RKO (cell line): ENCODE results near the gene HS3ST5.
A peak's percentile ranks its signal among the peaks of the same experiment; 100 is the strongest.
"Not testable (repeated sequence)": the region's sequence is repeated elsewhere in the genome, so short reads cannot be mapped to it uniquely, and the experiment has no call there.

Source experiments
- DNase-seq: peaks from one replicate; pipeline ENCODE4 v3.0.0-alpha.2; 2016; ENCODE audit warnings: low spot score

Gene HS3ST5

GRCh38 chr6:114334237-114334636, 8.6 kb downstream of the HS3ST5 start:
- no peak for DNase-seq

- DNase-seq, result no peak
These were observed 15.7 kb downstream of the HS3ST5 start for GRCh38 chr6:114327074-114327473.

- no peak for DNase-seq
These were observed 19.0 kb downstream of the HS3ST5 start for GRCh38 chr6:114323784-114324183.

DNA sequence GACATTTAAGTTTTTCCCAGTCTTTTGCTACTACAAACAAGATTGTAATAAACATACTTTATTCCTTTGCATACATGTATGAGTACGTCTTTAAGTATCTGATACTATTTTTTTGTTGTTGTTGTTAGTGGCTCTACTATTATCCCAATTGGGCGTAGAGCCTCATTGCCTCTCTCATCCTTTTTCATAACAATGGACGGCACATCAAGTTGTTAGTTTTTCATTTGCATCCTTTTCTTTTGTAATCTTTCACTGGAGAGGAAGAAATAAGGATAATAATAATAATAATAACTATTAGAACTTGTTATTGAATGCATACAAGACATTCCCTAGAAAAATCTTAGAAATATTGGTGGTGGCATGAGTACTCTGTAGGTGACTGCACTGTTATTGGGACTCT, 23.1 kb downstream of the HS3ST5 start:
- no peak for DNase-seq

- DNase-seq, result no peak
These were observed 26.8 kb downstream of the HS3ST5 start for GRCh38 chr6:114315831-114316595.

GRCh38 chr6:114313816-114314215, 29.0 kb downstream of the HS3ST5 start:
- not testable (repeated sequence) for DNase-seq

DNA sequence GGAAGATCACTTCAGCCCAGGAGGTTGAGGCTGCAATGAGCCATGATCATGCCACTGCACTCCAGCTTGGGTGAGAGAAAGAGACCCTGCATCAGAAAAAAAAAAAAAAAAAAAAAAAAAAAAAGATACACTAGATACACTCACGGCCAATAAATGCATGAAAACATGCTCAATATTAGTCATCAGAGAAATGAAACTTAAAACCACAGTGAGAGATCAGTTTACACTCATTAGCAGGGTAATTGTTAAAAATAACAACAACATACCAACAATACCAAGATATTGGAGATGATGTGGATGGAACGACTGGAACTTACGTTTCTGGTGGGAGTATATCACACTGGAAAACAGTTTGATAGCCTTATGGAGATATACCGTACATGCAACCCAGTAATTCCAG, 29.9 kb downstream of the HS3ST5 start:
- peak; percentile 6 for DNase-seq

DNA sequence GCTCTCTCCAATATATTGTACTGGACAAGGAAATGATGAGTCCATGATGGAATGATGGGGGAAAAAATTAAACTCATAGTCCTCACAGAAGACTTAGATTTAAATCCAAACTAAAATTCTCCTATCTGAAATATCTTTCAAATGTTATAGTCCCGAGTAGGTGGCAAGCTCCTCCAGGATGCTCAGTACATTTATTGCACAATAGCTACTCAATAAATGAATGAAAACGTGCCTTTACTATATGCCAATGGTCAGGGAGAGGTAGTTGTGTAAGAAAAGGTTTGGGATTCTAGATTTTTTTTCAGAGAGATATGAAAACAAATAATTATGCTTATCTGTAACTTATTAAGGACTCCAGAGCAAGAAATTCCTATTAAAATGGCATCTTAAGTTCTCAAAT, 32.8 kb downstream of the HS3ST5 start:
- no peak for DNase-seq

DNA sequence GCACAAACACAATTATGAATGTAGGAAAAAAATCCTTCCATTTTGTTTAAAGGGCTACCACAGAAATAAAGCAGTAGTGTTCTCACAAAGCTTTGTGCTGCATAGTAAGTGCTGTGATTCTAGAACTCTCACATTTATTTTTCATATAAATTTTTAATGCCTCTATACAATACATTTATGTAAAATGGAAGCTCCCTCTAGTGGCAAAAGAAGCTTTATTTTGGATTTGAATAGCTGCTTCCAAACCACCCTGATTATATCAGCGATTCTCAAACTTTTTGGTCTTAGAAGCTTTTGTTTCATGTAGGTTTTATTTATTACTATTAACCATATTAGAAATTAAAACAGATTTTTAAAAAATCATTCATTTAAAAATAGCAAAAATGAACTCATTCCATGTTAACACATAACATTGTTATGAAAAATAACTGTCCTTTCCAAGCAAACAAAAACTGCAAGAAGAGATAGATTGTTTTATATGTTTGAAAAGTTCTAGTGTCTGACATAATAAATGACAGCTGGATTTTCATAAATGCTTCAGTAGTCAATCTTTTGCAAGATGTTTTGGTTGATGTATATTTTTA, 38.4 kb downstream of the HS3ST5 start:
- peak; percentile 47 for DNase-seq

DNA sequence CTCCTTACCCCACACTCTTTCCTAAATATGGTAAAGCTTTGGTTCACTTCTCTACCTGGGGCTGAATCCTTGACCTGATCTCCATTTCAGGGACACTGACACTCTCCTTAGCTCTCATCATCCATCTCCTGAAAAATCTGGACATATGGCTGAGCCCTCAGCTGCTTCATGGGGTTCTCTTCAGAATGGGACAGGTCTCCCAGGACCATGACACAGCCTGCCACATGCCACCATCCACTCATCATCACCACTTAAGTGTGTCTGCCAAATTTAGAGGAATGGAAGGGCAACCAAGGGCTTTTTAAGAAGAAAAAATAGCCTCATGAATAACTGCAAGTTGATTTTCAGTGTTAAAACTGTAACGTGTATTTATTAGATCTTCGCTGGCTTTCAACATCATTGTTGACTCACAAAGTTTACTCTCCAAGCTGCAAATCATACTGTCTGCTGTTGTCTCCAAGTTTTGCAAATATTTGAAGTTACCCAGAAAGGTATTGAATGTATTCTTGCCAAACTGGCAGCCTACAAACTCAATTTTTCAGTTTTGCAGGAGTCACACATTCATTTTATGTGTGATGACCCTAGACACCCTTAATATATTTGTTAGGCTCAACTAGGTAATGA, 41.1 kb downstream of the HS3ST5 start:
- DNase-seq, result no peak

DNA sequence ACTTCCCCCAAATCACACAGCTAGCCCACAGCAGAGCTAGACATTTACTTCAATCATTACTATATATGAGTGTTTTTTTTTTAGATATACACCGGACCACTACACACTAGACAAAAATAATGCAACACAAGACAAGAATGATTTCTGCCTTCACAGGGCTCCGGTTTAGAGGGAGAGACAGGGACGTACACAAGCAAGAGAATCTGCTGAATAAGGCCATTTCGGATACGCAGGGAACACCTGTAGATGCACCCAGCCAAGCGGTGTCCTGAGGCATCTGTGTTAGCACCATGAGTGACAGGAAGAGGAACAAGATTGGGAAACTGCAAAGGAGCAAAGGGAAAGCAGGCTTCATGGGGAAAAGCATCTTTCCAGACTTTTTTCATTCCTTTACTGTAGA, 45.7 kb downstream of the HS3ST5 start:
- no peak for DNase-seq

GRCh38 chr6:114292431-114292830, 50.4 kb downstream of the HS3ST5 start:
- DNase-seq, result no peak

- DNase-seq, result no peak
These were observed 51.4 kb downstream of the HS3ST5 start for GRCh38 chr6:114291428-114291827.

DNA sequence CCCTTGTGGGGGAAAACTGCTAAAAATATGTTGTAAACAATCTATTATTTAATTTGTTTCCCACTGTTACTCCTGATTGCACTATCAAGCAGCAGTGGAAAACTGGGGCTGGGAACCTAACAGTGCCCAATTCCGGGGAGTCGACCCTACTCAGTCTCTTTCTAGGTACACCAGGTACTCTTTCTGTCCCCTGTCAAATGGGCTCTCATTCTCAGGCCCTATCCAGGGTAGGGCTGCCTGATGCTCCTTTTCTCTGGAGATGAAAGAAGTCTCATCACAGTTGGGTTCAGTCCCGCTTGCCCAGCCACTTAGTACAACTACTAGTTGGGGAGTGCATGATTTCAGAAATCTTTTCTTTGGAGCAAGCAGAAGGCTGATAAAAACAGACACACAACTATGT, 52.0 kb downstream of the HS3ST5 start:
- DNase-seq, result no peak

GRCh38 chr6:114288701-114289495, 53.9 kb downstream of the HS3ST5 start:
- no peak for DNase-seq

DNA sequence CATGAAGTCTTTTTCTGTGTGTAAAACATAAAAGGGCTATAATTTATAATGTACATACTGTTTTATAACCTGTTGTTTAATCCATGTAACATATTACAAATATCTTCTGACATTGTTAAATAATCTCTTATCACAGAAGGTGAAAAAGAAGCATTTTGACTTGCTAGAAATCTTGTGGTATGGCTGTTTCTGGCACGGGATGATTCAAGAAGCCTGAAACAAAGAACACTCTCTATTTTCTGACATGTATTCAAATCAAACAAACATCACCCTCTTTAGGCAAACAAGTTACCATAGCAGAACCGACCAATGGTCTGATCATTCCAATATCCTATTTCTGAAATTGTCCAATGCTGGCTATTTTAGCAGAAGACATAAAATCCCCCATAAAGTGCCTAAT, 55.4 kb downstream of the HS3ST5 start:
- no peak for DNase-seq

GRCh38 chr6:114286211-114286610, 56.6 kb downstream of the HS3ST5 start:
- DNase-seq, result no peak

DNA sequence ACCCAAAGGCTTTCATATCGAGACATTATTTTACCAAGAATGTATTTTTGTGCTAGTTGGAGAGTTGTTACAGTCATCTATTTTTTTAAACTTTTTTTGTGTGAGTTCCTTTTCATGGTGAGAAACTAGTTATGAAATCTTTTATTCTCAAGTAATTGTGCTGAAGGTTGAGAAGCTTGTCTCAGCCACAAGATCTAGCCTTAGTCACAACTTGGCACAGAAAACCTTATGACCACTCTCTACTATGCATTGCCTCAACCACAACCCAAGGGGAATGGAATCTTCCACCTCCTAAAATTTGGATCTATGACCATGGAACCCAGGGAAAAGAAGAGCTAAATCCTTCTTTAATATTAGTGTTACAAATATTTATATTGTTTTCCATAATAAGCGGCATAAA, 58.5 kb downstream of the HS3ST5 start:
- DNase-seq, result peak; percentile 7

- DNase-seq, result no peak
These were observed 60.5 kb downstream of the HS3ST5 start for GRCh38 chr6:114282292-114282691.

DNA sequence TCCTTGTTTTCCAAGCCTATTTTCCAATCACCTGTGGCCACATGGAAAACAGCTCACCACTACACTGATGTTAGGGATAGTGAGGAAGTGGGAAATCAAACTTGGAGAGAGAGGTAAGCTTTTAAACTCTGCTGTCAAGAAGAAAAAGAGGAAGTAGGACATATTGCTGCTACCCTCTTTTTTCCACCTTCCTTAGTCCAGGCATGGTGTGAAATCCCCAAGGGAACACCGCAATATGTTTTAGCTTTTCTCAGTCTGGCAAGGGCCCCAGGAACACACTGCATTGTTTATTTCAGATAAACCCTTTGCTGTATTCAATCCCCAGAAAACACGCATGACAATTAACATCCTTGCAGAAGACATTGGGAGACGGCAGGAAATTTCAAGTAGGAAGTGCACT, 61.3 kb downstream of the HS3ST5 start:
- DNase-seq, result no peak

DNA sequence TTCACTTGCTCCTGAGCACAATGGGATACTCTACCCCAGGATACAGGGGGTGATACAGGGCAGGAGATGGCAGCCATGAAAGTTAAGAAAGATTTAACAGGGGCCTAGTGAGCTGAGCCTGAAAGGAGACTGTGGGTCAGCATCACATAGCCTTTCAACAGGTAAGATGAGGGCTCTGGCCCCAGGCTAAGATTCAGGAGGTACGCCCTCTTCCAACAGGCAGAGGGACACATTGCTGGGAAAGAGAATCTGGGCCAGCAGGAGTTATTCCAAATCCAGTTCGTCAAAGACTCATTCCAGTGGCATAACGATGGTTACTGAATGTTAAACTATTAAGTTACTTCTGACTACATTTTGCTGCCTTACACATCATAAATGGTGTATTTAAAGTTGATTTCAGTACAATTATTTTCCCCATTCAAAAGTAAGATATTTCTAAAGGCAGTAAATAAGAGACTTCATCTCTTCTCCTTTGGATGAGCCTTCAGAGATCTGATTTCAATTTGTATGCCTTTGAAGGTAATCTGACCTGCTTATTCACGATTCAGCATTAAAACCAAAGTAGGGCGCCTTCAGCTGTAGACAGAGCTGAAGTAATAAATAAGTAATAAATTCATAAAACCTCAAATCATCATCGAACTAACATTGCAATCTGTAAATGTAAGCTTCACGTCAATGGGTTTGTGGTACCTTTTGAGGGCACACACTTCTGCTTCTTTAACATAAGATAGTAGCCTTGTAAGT, 62.4 kb downstream of the HS3ST5 start:
- DNase-seq, result no peak

- no peak for DNase-seq
These were observed 65.6 kb downstream of the HS3ST5 start for GRCh38 chr6:114277220-114277619.
